HepG2 (cell line): ENCODE results near the gene DENND2D. TPM values are rescaled to one million over a fixed set of nuclear protein-coding genes. Genes with fewer than 3 reads are reported as not detected.

Experiments
- ATAC-seq: fragments of 200-7000 bp; cut with Tn5 transposase; 3 replicates; pipeline ENCODE4 v1.9.1; 2020; ENCODE audit warnings: mild to moderate bottlenecking, moderate library complexity
- BruUV-seq: library from RNA; stranded (reverse); fragments of 400-500 nt; replicated peaks from 2 replicates; lab custom pipeline; 2021; lab: Mats Ljungman, UMichigan
- CTCF ChIA-PET: fragments of 300-600 bp; formaldehyde crosslinking; extraction: SDS; loops from one replicate; lab custom pipeline; 2021; ENCODE audit warnings: low total read pairs, inconsistent platforms, low intra/inter-chr PET ratio; lab: Yijun Ruan, JAX
- POLR2A ChIA-PET: fragments of 350-600 bp; sonication (Branson Sonifier 250); formaldehyde crosslinking; loops from one replicate; lab custom pipeline; 2020; ENCODE audit warnings: antibody characterized with exemption, inconsistent platforms; lab: Yijun Ruan, JAX
- DNase-seq: peaks from one replicate; pipeline ENCODE4 v3.0.0-alpha.2; 2015; ENCODE audit warnings: low spot score
- FAIRE-seq: peaks from 3 replicates; lab custom pipeline; 2011; peaks lifted over from hg19 to GRCh38; lab: Jason Lieb, UNC
- H2AFZ ChIP-seq: one replicate; pipeline ENCODE4 v1.6.1; 2011; ENCODE audit warnings: low read length, inconsistent platforms
- H3K27ac ChIP-seq: fragments of 300-600 bp; 3 replicates; pipeline ENCODE4 v1.8.0; 2011; ENCODE audit warnings: mixed run types, mild to moderate bottlenecking, mixed read lengths, low read length, inconsistent platforms; ENCODE audit not compliant: insufficient read depth; ENCODE audit errors: extremely low read length
- H3K27me3 ChIP-seq, 2 experiments: fragments of 200-600 bp in 1 of 2; 2 replicates in 1 of 2; 3 replicates in 1 of 2; pipeline versions ENCODE4 v1.6.0 to v1.8.0; 2011; ENCODE audit warnings: low read length in 2 of 2, mild to moderate bottlenecking in 2 of 2, moderate library complexity in 2 of 2, inconsistent platforms in 1 of 2; ENCODE audit not compliant: insufficient read depth in 2 of 2, control insufficient read depth in 1 of 2
- H3K36me3 ChIP-seq, 2 experiments: fragments of 200-600 bp in 1 of 2; replicated peaks in 1 of 2; 2 replicates in 1 of 2; 3 replicates in 1 of 2; pipeline versions ENCODE4 v1.5.1 to v1.8.0; 2011; ENCODE audit warnings: low read length in 2 of 2, inconsistent platforms in 1 of 2; ENCODE audit not compliant: insufficient read depth in 2 of 2, control insufficient read depth in 1 of 2
- H3K4me1 ChIP-seq: 2 replicates; pipeline ENCODE4 v1.5.1; 2012; ENCODE audit warnings: low read length, inconsistent platforms; ENCODE audit not compliant: insufficient read depth
- H3K4me2 ChIP-seq: 2 replicates; pipeline ENCODE4 v1.6.0; 2011; ENCODE audit warnings: low read depth, low read length, inconsistent platforms
- H3K4me3 ChIP-seq, 3 experiments: fragments of 200-600 bp in 1 of 3; sonication (generic), shearing (Covaris generic) in 1 of 3; replicated peaks in 1 of 3; 2 replicates each; pipeline ENCODE4 v1.5.1; 2011 to 2016; ENCODE audit warnings: low read length in 3 of 3, inconsistent platforms in 2 of 3, low read depth in 2 of 3, mild to moderate bottlenecking in 2 of 3, control low read depth in 1 of 3, mixed read lengths in 1 of 3; ENCODE audit not compliant: insufficient read depth in 1 of 3
- H3K79me2 ChIP-seq: one replicate; pipeline ENCODE4 v1.6.1; 2011; ENCODE audit warnings: low read length, inconsistent platforms; ENCODE audit not compliant: insufficient read depth
- H3K9ac ChIP-seq: 2 replicates; pipeline ENCODE4 v1.6.0; 2011; ENCODE audit warnings: mild to moderate bottlenecking, low read depth, low read length, inconsistent platforms; ENCODE audit not compliant: insufficient read depth
- H3K9me3 ChIP-seq: 2 replicates; pipeline ENCODE4 v1.5.1; 2012; ENCODE audit warnings: mild to moderate bottlenecking, low read length
- H4K20me1 ChIP-seq: 2 replicates; pipeline ENCODE4 v1.6.0; 2011; ENCODE audit warnings: inconsistent platforms, mild to moderate bottlenecking, low read length, moderate library complexity; ENCODE audit not compliant: insufficient read depth
- KDM3A ChIP-seq: IDR thresholded peaks from 2 replicates; pipeline ENCODE4 v1.6.1; 2018; ENCODE audit warnings: low read depth, missing compliant biosample characterization
- SMAD3 ChIP-seq: sonication (generic); formaldehyde crosslinking; IDR thresholded peaks from 2 replicates; pipeline ENCODE4 v1.4.0; 2020; ENCODE audit warnings: missing genetic modification reagents
- TCF7L2 ChIP-seq: IDR thresholded peaks from 2 replicates; pipeline ENCODE4 v1.6.1; 2011; ENCODE audit warnings: mild to moderate bottlenecking, low read depth, low read length, moderate library complexity
- ZFP41 ChIP-seq: sonication (generic); formaldehyde crosslinking; IDR thresholded peaks from 2 replicates; pipeline ENCODE4 v1.4.0; 2020; ENCODE audit warnings: mild to moderate bottlenecking, missing genetic modification reagents, borderline replicate concordance
- ZNF510 ChIP-seq: sonication (generic); formaldehyde crosslinking; IDR thresholded peaks from 2 replicates; pipeline ENCODE4 v1.4.0; 2020; ENCODE audit warnings: low read depth, mild to moderate bottlenecking, missing genetic modification reagents
- WGBS: methylation state at CpG from one replicate; pipeline ENCODE4 v1.1.6; 2017; ENCODE audit warnings: low lambda C conversion rate; 5-methylcytosine and 5-hydroxymethylcytosine counted together
- in situ Hi-C: cut with HindIII; loops from 2 replicates; pipeline ENCODE4 v1.10.0; 2017; ENCODE audit warnings: low pct_unique_long_range_greater_than_20kb; ENCODE audit not compliant: extremely low pct_ligation_motif_present
- intact Hi-C: fragments of 100-400 bp; cut with micrococcal nuclease; formaldehyde crosslinking; loops from one replicate; pipeline ENCODE4 v1.10.0; 2022; ENCODE audit not compliant: unreplicated experiment
- polyA plus RNA-seq, 8 experiments: library from polyadenylated mRNA; depleted of rRNA in 3 of 8; stranded (reverse) in 7 of 8; unstranded in 1 of 8; fragments of >200 nt; fragmentation: Illumina TruSeq in 4 of 8; extraction: Trizol in 4 of 8; gene quantifications; 2 replicates each; pipeline versions ENCODE4 v1.2.1 to v1.2.3, GENCODE V29; 2011 to 2016; ENCODE audit warnings: low read depth in 4 of 8, missing spikeins in 1 of 8, mixed read lengths in 1 of 8; ENCODE audit not compliant: insufficient read depth in 1 of 8
- total RNA-seq, 5 experiments: library from RNA; depleted of rRNA; stranded (reverse); fragments of >200 nt; fragmentation: Illumina TruSeq; extraction: Trizol; gene quantifications; 2 replicates each; pipeline ENCODE4 v1.2.3, GENCODE V29; 2016; ENCODE audit warnings: low read depth in 1 of 5
- TF ChIP-seq, protein P1 (sequence below): IDR thresholded peaks from 2 replicates; pipeline ENCODE4 v1.6.1; 2016; ENCODE audit warnings: missing compliant biosample characterization, missing genetic modification reagents, borderline replicate concordance
- TF ChIP-seq, protein P2 (sequence below): sonication (generic); formaldehyde crosslinking; IDR thresholded peaks from 2 replicates; pipeline ENCODE4 v1.4.0; 2020; ENCODE audit warnings: missing genetic modification reagents, borderline replicate concordance
- TF ChIP-seq, protein P3 (sequence below): sonication (generic); formaldehyde crosslinking; IDR thresholded peaks from 2 replicates; pipeline ENCODE4 v1.5.1; 2020; ENCODE audit warnings: missing genetic modification reagents, mild to moderate bottlenecking, borderline replicate concordance
- TF ChIP-seq, protein P4 (sequence below): fragments of 450-650 bp; IDR thresholded peaks from 2 replicates; pipeline ENCODE4 v1.6.1; 2016

Gene DENND2D
- total and polyA plus RNA-seq, 2 of the 13 experiments (the other 11 are each of a cell fraction or from before 2014, with no cell fraction given) = 0.04 TPM; not detected in 1

DNA sequence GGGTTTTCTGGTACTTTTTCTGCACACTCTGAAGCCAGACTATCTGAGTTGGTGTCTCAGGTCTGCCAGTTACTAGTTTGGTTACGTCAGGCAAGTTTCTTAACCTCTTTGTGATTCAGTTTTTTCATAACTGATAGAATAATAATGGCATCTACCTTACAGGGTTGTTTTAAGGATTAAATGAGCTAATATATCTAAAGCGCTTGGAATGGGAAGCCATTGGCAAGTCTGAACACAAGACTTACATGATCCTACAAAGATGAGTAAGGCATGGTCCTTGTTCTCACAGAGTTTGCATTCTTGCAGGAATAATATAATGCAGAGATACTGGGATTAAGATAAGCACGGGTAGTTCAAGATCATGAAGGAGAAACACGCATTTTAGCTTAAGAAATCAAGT is 9.2 kb upstream of the DENND2D start:
- CTCF ChIA-PET = no interaction called here
- H3K4me2 ChIP-seq = no peak overlapping the region
- no peaks in the 10 kb centered on the region for H3K27me3 ChIP-seq
- TF ChIP-seq SMAD3 (no peak), KDM3A (CRISPR knock-in tag) (no peak), TCF7L2 (no peak), ZFP41 (CRISPR knock-in tag) (no peak), ZNF510 (CRISPR knock-in tag) (no peak)
- TF ChIP-seq, protein P1, sequence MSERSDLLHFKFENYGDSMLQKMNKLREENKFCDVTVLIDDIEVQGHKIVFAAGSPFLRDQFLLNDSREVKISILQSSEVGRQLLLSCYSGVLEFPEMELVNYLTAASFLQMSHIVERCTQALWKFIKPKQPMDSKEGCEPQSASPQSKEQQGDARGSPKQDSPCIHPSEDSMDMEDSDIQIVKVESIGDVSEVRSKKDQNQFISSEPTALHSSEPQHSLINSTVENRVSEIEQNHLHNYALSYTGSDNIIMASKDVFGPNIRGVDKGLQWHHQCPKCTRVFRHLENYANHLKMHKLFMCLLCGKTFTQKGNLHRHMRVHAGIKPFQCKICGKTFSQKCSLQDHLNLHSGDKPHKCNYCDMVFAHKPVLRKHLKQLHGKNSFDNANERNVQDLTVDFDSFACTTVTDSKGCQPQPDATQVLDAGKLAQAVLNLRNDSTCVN (CRISPR knock-in tag) = no peak
- TF ChIP-seq, protein P2, sequence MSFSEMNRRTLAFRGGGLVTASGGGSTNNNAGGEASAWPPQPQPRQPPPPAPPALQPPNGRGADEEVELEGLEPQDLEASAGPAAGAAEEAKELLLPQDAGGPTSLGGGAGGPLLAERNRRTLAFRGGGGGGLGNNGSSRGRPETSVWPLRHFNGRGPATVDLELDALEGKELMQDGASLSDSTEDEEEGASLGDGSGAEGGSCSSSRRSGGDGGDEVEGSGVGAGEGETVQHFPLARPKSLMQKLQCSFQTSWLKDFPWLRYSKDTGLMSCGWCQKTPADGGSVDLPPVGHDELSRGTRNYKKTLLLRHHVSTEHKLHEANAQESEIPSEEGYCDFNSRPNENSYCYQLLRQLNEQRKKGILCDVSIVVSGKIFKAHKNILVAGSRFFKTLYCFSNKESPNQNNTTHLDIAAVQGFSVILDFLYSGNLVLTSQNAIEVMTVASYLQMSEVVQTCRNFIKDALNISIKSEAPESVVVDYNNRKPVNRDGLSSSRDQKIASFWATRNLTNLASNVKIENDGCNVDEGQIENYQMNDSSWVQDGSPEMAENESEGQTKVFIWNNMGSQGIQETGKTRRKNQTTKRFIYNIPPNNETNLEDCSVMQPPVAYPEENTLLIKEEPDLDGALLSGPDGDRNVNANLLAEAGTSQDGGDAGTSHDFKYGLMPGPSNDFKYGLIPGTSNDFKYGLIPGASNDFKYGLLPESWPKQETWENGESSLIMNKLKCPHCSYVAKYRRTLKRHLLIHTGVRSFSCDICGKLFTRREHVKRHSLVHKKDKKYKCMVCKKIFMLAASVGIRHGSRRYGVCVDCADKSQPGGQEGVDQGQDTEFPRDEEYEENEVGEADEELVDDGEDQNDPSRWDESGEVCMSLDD = no peak
- TF ChIP-seq, protein P3, sequence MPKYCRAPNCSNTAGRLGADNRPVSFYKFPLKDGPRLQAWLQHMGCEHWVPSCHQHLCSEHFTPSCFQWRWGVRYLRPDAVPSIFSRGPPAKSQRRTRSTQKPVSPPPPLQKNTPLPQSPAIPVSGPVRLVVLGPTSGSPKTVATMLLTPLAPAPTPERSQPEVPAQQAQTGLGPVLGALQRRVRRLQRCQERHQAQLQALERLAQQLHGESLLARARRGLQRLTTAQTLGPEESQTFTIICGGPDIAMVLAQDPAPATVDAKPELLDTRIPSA (CRISPR knock-in tag) = no peak
- TF ChIP-seq, protein P4, sequence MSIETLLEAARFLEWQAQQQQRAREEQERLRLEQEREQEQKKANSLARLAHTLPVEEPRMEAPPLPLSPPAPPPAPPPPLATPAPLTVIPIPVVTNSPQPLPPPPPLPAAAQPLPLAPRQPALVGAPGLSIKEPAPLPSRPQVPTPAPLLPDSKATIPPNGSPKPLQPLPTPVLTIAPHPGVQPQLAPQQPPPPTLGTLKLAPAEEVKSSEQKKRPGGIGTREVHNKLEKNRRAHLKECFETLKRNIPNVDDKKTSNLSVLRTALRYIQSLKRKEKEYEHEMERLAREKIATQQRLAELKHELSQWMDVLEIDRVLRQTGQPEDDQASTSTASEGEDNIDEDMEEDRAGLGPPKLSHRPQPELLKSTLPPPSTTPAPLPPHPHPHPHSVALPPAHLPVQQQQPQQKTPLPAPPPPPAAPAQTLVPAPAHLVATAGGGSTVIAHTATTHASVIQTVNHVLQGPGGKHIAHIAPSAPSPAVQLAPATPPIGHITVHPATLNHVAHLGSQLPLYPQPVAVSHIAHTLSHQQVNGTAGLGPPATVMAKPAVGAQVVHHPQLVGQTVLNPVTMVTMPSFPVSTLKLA = no peak
- peaks cover 33% of the 10 kb centered on the region for H3K4me1 ChIP-seq
- in situ Hi-C loops (no loop called here), intact Hi-C loops (no loop called here)
- no peak overlapping the region for H2AFZ ChIP-seq
- WGBS = 42% methylated on average over 4 of the region's 4 CpGs
- DNase-seq = no peak
- POLR2A ChIA-PET = no interaction called here
- H4K20me1 ChIP-seq = no peaks in the 10 kb centered on the region
- no peaks in the 10 kb centered on the region for H3K36me3 ChIP-seq
- FAIRE-seq = no peak
- no peak overlapping the region for H3K27ac ChIP-seq
- no peaks in the 10 kb centered on the region for H3K79me2 ChIP-seq
- H3K9me3 ChIP-seq = no peaks in the 10 kb centered on the region
- H3K9ac ChIP-seq = no peak overlapping the region
- no peak for ATAC-seq
- H3K4me3 ChIP-seq = no peak overlapping the region
- BruUV-seq = no TSS peak
